Neural progenitor cell (in vitro differentiated cells): ENCODE measurements around the gene CKMT2.

Experiments
- CTCF ChIP-seq: fragments of 200-600 bp; sonication (generic); IDR thresholded peaks from 2 replicates; pipeline ENCODE4 v1.5.1; 2017; ENCODE audit warnings: antibody characterized with exemption, mild to moderate bottlenecking
- EZH2 ChIP-seq: fragments of 200-600 bp; sonication (generic); IDR thresholded peaks from 2 replicates; pipeline ENCODE4 v1.6.1; 2017; ENCODE audit warnings: antibody characterized with exemption, mild to moderate bottlenecking, moderate library complexity

GRCh38 chr5:81219389-81219788, 13.7 kb upstream of the CKMT2 start:
- TF ChIP-seq CTCF: no peak
- TF ChIP-seq EZH2: no peak
